SK-N-SH (cell line): ENCODE measurements around the gene IGFBP7. TPM values are rescaled to one million over a fixed set of nuclear protein-coding genes. Genes with fewer than 3 reads are reported as not detected.

Experiments
- CTCF ChIA-PET: fragments of 300-600, 350-600 bp; formaldehyde crosslinking; extraction: SDS; loops from one replicate; lab custom pipeline; 2021; lab: Yijun Ruan, JAX
- POLR2A ChIA-PET: fragments of 350-600 bp; sonication (Branson Sonifier 250); formaldehyde crosslinking; extraction: SDS; loops from one replicate; lab custom pipeline; 2020; ENCODE audit warnings: antibody characterized with exemption, inconsistent platforms; lab: Yijun Ruan, JAX
- DNase-seq: peaks from one replicate; pipeline ENCODE4 v3.0.0; 2012
- H2AFZ ChIP-seq: fragments of 200-600 bp; sonication (generic); 2 replicates; pipeline ENCODE4 v1.8.1; 2016; ENCODE audit warnings: antibody characterized with exemption, mild to moderate bottlenecking, low read depth
- H3F3A ChIP-seq: fragments of 200-600 bp; sonication (generic); replicated peaks from 2 replicates; pipeline ENCODE3; 2016; ENCODE audit warnings: antibody characterized with exemption, mild to moderate bottlenecking; ENCODE audit not compliant: insufficient read depth
- H3K27ac ChIP-seq, 2 experiments: fragments of 200-500 bp in 1 of 2; fragments of 200-600 bp in 1 of 2; sonication (Bioruptor generic) in 1 of 2; sonication (generic), shearing (Covaris generic) in 1 of 2; 2 replicates each; pipeline versions ENCODE4 v1.5.1 to v1.6.1; 2014 to 2016; ENCODE audit warnings: low read depth in 2 of 2, inconsistent platforms in 1 of 2, low read length in 1 of 2, mild to moderate bottlenecking in 1 of 2, mixed read lengths in 1 of 2
- H3K27me3 ChIP-seq: fragments of 200-600 bp; sonication (generic), shearing (Covaris generic); 2 replicates; pipeline ENCODE4 v1.6.1; 2016; ENCODE audit warnings: mixed run types; ENCODE audit not compliant: insufficient read depth
- H3K36me3 ChIP-seq, 2 experiments: fragments of 200-500 bp in 1 of 2; fragments of 200-600 bp in 1 of 2; sonication (Bioruptor generic) in 1 of 2; sonication (generic) in 1 of 2; replicated peaks in 1 of 2; 2 replicates each; pipeline versions ENCODE3 to v1.5.1; 2014 to 2016; ENCODE audit warnings: low read length in 1 of 2, mild to moderate bottlenecking in 1 of 2; ENCODE audit not compliant: insufficient read depth in 2 of 2, control insufficient read depth in 1 of 2
- H3K4me1 ChIP-seq, 2 experiments: fragments of 200-500 bp in 1 of 2; fragments of 200-600 bp in 1 of 2; sonication (Bioruptor generic) in 1 of 2; sonication (generic), shearing (Covaris generic) in 1 of 2; 2 replicates each; pipeline versions ENCODE4 v1.5.1 to v1.6.1; 2014 to 2016; ENCODE audit warnings: low read depth in 1 of 2, low read length in 1 of 2, mixed run types in 1 of 2; ENCODE audit not compliant: insufficient read depth in 2 of 2, control insufficient read depth in 1 of 2
- H3K4me2 ChIP-seq: fragments of 200-600 bp; sonication (generic), shearing (Covaris generic); 2 replicates; pipeline ENCODE4 v1.6.1; 2017; ENCODE audit warnings: mixed run types
- H3K4me3 ChIP-seq, 2 experiments: fragments of 200-500 bp in 1 of 2; fragments of 200-600 bp in 1 of 2; sonication (Bioruptor generic) in 1 of 2; sonication (generic), shearing (Covaris generic) in 1 of 2; 2 replicates each; pipeline versions ENCODE4 v1.5.1 to v1.8.1; 2014 to 2016; ENCODE audit warnings: low read depth in 2 of 2, inconsistent platforms in 1 of 2, low read length in 1 of 2, mild to moderate bottlenecking in 1 of 2, mixed read lengths in 1 of 2, moderate library complexity in 1 of 2
- H3K79me2 ChIP-seq: fragments of 200-600 bp; sonication (generic); 2 replicates; pipeline ENCODE4 v1.8.1; 2017; ENCODE audit warnings: mild to moderate bottlenecking; ENCODE audit not compliant: insufficient read depth
- H3K9ac ChIP-seq: fragments of 200-600 bp; sonication (generic); 2 replicates; pipeline ENCODE4 v1.6.1; 2017; ENCODE audit warnings: mixed run types
- H3K9me2 ChIP-seq: fragments of 200-600 bp; sonication (generic); 2 replicates; pipeline ENCODE4 v1.6.1; 2017; ENCODE audit warnings: mixed run types
- H3K9me3 ChIP-seq: fragments of 200-600 bp; sonication (generic); 2 replicates; pipeline ENCODE4 v1.6.1; 2017; ENCODE audit warnings: mixed run types, mild to moderate bottlenecking, moderate library complexity
- H4K20me1 ChIP-seq: fragments of 200-600 bp; sonication (generic); 2 replicates; pipeline ENCODE4 v1.6.1; 2017; ENCODE audit warnings: mild to moderate bottlenecking, mixed run types; ENCODE audit not compliant: insufficient read depth
- CHD2 ChIP-seq: fragments of 150-350 bp; IDR thresholded peaks from 2 replicates; pipeline ENCODE4 v1.6.1; 2018; ENCODE audit warnings: low read length; ENCODE audit not compliant: partially characterized antibody
- CTCF ChIP-seq: fragments of 200-600 bp; sonication (generic); IDR thresholded peaks from 2 replicates; pipeline ENCODE4 v1.6.1; 2017; ENCODE audit warnings: antibody characterized with exemption, mild to moderate bottlenecking, moderate library complexity
- FOSL2 ChIP-seq: IDR thresholded peaks from 2 replicates; pipeline ENCODE4 v1.4.0; 2012; ENCODE audit warnings: low read depth, mild to moderate bottlenecking, moderate library complexity, borderline replicate concordance
- FOXM1 ChIP-seq: IDR thresholded peaks from 2 replicates; pipeline ENCODE4 v1.4.0; 2012; ENCODE audit warnings: low read depth, mild to moderate bottlenecking
- GABPA ChIP-seq: IDR thresholded peaks from 2 replicates; pipeline ENCODE4 v1.4.0; 2012; ENCODE audit warnings: low read depth, mild to moderate bottlenecking
- GATA2 ChIP-seq: sonication (generic); formaldehyde crosslinking; IDR thresholded peaks from 2 replicates; pipeline ENCODE4 v1.5.0; 2020; ENCODE audit warnings: mild to moderate bottlenecking, missing genetic modification reagents
- IRF3 ChIP-seq: fragments of 150-350 bp; IDR thresholded peaks from 2 replicates; pipeline ENCODE4 v1.6.1; 2016; ENCODE audit warnings: mild to moderate bottlenecking, low read depth, low read length
- JUND ChIP-seq: IDR thresholded peaks from 2 replicates; pipeline ENCODE4 v1.4.0; 2012
- MEF2A ChIP-seq: IDR thresholded peaks from 2 replicates; pipeline ENCODE4 v1.4.0; 2012; ENCODE audit warnings: low read depth, borderline replicate concordance
- MXI1 ChIP-seq: IDR thresholded peaks from 2 replicates; pipeline ENCODE4 v1.6.1; 2012; ENCODE audit warnings: mild to moderate bottlenecking, low read depth, low read length, improper control_type of control experiment
- RAD21 ChIP-seq: IDR thresholded peaks from 2 replicates; pipeline ENCODE4 v1.6.1; 2012; ENCODE audit warnings: mild to moderate bottlenecking, low read length
- RCOR1 ChIP-seq: fragments of 150-350 bp; IDR thresholded peaks from 2 replicates; pipeline ENCODE4 v1.6.1; 2017; ENCODE audit warnings: antibody characterized with exemption, low read length
- RFX5 ChIP-seq: IDR thresholded peaks from 2 replicates; pipeline ENCODE4 v1.6.1; 2012; ENCODE audit warnings: mild to moderate bottlenecking, improper control_type of control experiment, low read length
- TAF1 ChIP-seq: IDR thresholded peaks from 2 replicates; pipeline ENCODE4 v1.6.1; 2012; ENCODE audit warnings: low read depth, mild to moderate bottlenecking, low read length, moderate library complexity, borderline replicate concordance
- TCF12 ChIP-seq: IDR thresholded peaks from 2 replicates; pipeline ENCODE4 v1.4.0; 2012
- TEAD4 ChIP-seq: IDR thresholded peaks from 2 replicates; pipeline ENCODE4 v1.4.0; 2012; ENCODE audit warnings: mild to moderate bottlenecking, borderline replicate concordance; ENCODE audit not compliant: insufficient read depth
- USF2 ChIP-seq: fragments of 150-350 bp; IDR thresholded peaks from 2 replicates; pipeline ENCODE4 v1.6.1; 2017; ENCODE audit warnings: antibody characterized with exemption, low read length, low read depth, borderline replicate concordance
- ZBTB33 ChIP-seq: IDR thresholded peaks from 2 replicates; pipeline ENCODE4 v1.4.0; 2012; ENCODE audit warnings: low read depth, borderline replicate concordance
- WGBS: methylation state at CpG from one replicate; pipeline ENCODE4 v1.1.6; 2017; ENCODE audit warnings: low lambda C conversion rate; 5-methylcytosine and 5-hydroxymethylcytosine counted together
- polyA plus RNA-seq, 3 experiments: library from polyadenylated mRNA; depleted of rRNA; stranded (reverse); fragments of >200 nt; gene quantifications; 2 replicates each; pipeline ENCODE4 v1.2.3, GENCODE V29; 2012
- TF ChIP-seq, protein P1 (sequence below): IDR thresholded peaks from 2 replicates; pipeline ENCODE4 v1.4.0; 2012; ENCODE audit warnings: low read depth
- TF ChIP-seq, protein P2 (sequence below): IDR thresholded peaks from 2 replicates; pipeline ENCODE4 v1.4.0; 2012; ENCODE audit warnings: low read depth, borderline replicate concordance

The IGFBP7 gene
- polyA plus RNA-seq, 1 of the 3 experiments (the other 2 are of a cell fraction) = 0.38 TPM

- no peak overlapping the region; the same call in 1 of the 2 replicates for H3K9ac ChIP-seq
Observed at GRCh38 chr4:57063518-57063917, 46.7 kb downstream of the IGFBP7 start.

DNA sequence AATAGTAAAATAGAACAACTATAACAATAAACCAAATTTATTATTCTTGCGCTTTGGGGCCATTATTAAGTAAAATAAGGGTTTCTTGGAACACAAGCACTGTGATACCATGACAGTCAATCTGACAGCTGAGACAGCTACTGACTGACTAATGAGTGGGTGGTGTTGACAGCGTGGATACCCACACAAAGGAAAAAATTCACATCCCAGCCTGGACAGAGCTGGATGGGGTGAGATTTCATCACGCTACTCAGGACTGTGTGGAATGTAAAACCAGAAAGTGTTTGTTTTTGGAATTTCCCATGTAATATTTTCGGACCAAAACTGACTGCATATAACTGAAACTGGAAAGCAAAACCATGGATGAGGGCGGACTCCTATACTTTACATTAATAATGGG is 48.8 kb downstream of the IGFBP7 start:
- H3K9ac ChIP-seq = no peak overlapping the region
- no peaks in the 10 kb centered on the region for H3K36me3 ChIP-seq
- 59% methylated on average over 5 of the region's 5 CpGs for WGBS
- no peaks in the 10 kb centered on the region for H3K79me2 ChIP-seq
- H3K9me2 ChIP-seq = no peaks in the 10 kb centered on the region
- peak overlapping the region in 1 of 2 experiments; percentile 92; a peak in 2 of 4 replicates for H3K27ac ChIP-seq
- CTCF ChIA-PET = interaction anchor here (1.7 to 1.9 kb wide), 2 partner anchors 15 to 23 kb away, joined by 4 to 6 read pairs; no protein-coding TSS in a partner anchor
- H3K4me3 ChIP-seq = no peak overlapping the region
- H3F3A ChIP-seq = peaks cover 33% of the 10 kb centered on the region
- peaks cover 15 to 19% of the 10 kb centered on the region in 2 experiments for H3K4me1 ChIP-seq
- H3K27me3 ChIP-seq = no peaks in the 10 kb centered on the region
- H2AFZ ChIP-seq = no peak overlapping the region; the same call in 1 of the 2 replicates
- no peaks in the 10 kb centered on the region for H3K9me3 ChIP-seq
- no peak overlapping the region for H3K4me2 ChIP-seq
- DNase-seq = no peak
- no peaks in the 10 kb centered on the region for H4K20me1 ChIP-seq
- POLR2A ChIA-PET = interaction anchor here (0.6 kb wide), 1 partner anchor 73 kb away, joined by 5 read pairs; no protein-coding TSS in a partner anchor
- TF ChIP-seq MEF2A (no peak), TEAD4 (no peak), RCOR1 (no peak), CTCF (no peak), USF2 (no peak), GATA2 (CRISPR knock-in tag) (no peak), ZBTB33 (no peak), TCF12 (no peak), IRF3 (no peak), GABPA (no peak), RAD21 (no peak), JUND (no peak), TAF1 (no peak), FOXM1 (no peak), CHD2 (no peak)
- TF ChIP-seq, protein P1, sequence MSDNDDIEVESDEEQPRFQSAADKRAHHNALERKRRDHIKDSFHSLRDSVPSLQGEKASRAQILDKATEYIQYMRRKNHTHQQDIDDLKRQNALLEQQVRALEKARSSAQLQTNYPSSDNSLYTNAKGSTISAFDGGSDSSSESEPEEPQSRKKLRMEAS = no peak

More at GRCh38 chr4:57063518-57063917, 46.7 kb downstream of the IGFBP7 start:
- ChIA-PET CTCF (interaction anchor here (3.5 kb wide), 1 partner anchor 25 kb away, joined by 17 read pairs; no protein-coding TSS in a partner anchor), POLR2A (no interaction called here)
- Histone ChIP-seq H3K9me2 (no peaks in the 10 kb centered on the region), H3K4me1 (peaks cover 15 to 17% of the 10 kb centered on the region in 2 experiments), H3K36me3 (no peaks in the 10 kb centered on the region), H2AFZ (no peak overlapping the region; the same call in 1 of the 2 replicates), H3K4me2 (no peak overlapping the region; the same call in 1 of the 2 replicates), H3K4me3 (no peak overlapping the region), H3F3A (peaks cover 50% of the 10 kb centered on the region), H3K27me3 (no peaks in the 10 kb centered on the region), H3K9me3 (no peaks in the 10 kb centered on the region), H3K79me2 (no peaks in the 10 kb centered on the region), H3K27ac (peak overlapping the region in 1 of 2 experiments; percentile 92; a peak in 2 of 4 replicates), H4K20me1 (no peaks in the 10 kb centered on the region)
- 93% methylated on average over 1 of the region's 1 CpG for whole genome bisulfite sequencing
- no peak for DNase-seq
- TF ChIP-seq, protein P2, sequence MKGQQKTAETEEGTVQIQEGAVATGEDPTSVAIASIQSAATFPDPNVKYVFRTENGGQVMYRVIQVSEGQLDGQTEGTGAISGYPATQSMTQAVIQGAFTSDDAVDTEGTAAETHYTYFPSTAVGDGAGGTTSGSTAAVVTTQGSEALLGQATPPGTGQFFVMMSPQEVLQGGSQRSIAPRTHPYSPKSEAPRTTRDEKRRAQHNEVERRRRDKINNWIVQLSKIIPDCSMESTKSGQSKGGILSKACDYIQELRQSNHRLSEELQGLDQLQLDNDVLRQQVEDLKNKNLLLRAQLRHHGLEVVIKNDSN = no peak
- TF ChIP-seq MXI1 (no peak), JUND (no peak), RCOR1 (no peak), RFX5 (no peak), FOSL2 (no peak)
